ENCODE measurements around the gene GABARAP. TPM values are rescaled to one million over a fixed set of nuclear protein-coding genes. Genes with fewer than 3 reads are reported as not detected.
"Not testable (repeated sequence)": the region's sequence is repeated elsewhere in the genome, so short reads cannot be mapped to it uniquely, and the experiment has no call there.

GABARAP gene
- total RNA-seq, 2 donors from 2014 or later: 431 to 505 TPM

GRCh38 chr17:7243838-7244237, 1.6 kb upstream of the GABARAP start:
- DNase-seq; ATAC-seq; intact Hi-C loops (cut with DNase I, micrococcal nuclease): not testable (repeated sequence)

- ATAC-seq: no peak
Measured at GRCh38 chr17:7243453-7243729, 1.1 kb upstream of the GABARAP start.

GRCh38 chr17:7242717-7243452, 636 bp upstream of the GABARAP start:
- DNase-seq (peak; percentile 96 to 99), ATAC-seq (peak; percentile 59)
- intact Hi-C loops (cut with DNase I, micrococcal nuclease): no loop called here

More at GRCh38 chr17:7243453-7243729, 1.1 kb upstream of the GABARAP start:
- DNase-seq: no peak
- intact Hi-C loops (cut with DNase I, micrococcal nuclease): no loop called here

- ATAC-seq (no peak), DNase-seq (peak in 1 of 2 donors; percentile 23)
- intact Hi-C loops (cut with DNase I, micrococcal nuclease): no loop called here
Measured at GRCh38 chr17:7241090-7241733, 1.0 kb downstream of the GABARAP start.

- ATAC-seq: no peak
- DNase-seq: no peak
- intact Hi-C loops (cut with DNase I, micrococcal nuclease): no loop called here
Measured at GRCh38 chr17:7240375-7240774, 1.9 kb downstream of the GABARAP start.

GRCh38 chr17:7239091-7240027, 2.9 kb downstream of the GABARAP start, which contains the start of gene PHF23:
Gene PHF23 (minus strand): TSS chr17:7239457. CDS start chr17:7239279, 178 bp downstream.
- ATAC-seq: peak; percentile 62
- intact Hi-C loops (cut with DNase I, micrococcal nuclease): no loop called here
- DNase-seq: peak; percentile 98 to 100

- no peak for ATAC-seq
- DNase-seq: peak in 1 of 2 donors; percentile 54
- intact Hi-C loops (cut with DNase I, micrococcal nuclease): no loop called here
Measured at GRCh38 chr17:7238420-7239090, 3.7 kb downstream of the GABARAP start.

- ATAC-seq (peak; percentile 28), DNase-seq (peak; percentile 90 to 94)
- intact Hi-C loops (cut with DNase I, micrococcal nuclease): no loop called here
Measured at GRCh38 chr17:7237761-7238419, 4.4 kb downstream of the GABARAP start.

GRCh38 chr17:7237266-7237760, 4.9 kb downstream of the GABARAP start:
- ATAC-seq (no peak), DNase-seq (no peak)
- intact Hi-C loops (cut with DNase I, micrococcal nuclease): no loop called here

- ATAC-seq (no peak), DNase-seq (no peak)
- intact Hi-C loops (cut with DNase I, micrococcal nuclease): no loop called here
Measured at GRCh38 chr17:7236808-7237207, 5.4 kb downstream of the GABARAP start.

- no peak for DNase-seq
- no peak for ATAC-seq
- intact Hi-C loops (cut with DNase I, micrococcal nuclease): no loop called here
Measured at GRCh38 chr17:7235693-7236665, 6.3 kb downstream of the GABARAP start.

- ATAC-seq (peak; percentile 61), DNase-seq (peak; percentile 97 to 98)
- intact Hi-C loops (cut with DNase I, micrococcal nuclease): no loop called here
Measured at GRCh38 chr17:7234083-7234951, 7.9 kb downstream of the GABARAP start, which contains the start of gene DVL2. Gene DVL2 (minus strand): TSS chr17:7234517. CDS start chr17:7234262, 255 bp downstream.

- intact Hi-C loops (cut with DNase I, micrococcal nuclease): no loop called here
- DNase-seq (no peak), ATAC-seq (peak; percentile 12)
Measured at GRCh38 chr17:7233701-7234082, 8.6 kb downstream of the GABARAP start.

GRCh38 chr17:7232114-7232513, 10.1 kb downstream of the GABARAP start:
- ATAC-seq: no peak
- intact Hi-C loops (cut with DNase I, micrococcal nuclease): no loop called here
- DNase-seq: no peak

- no peak for DNase-seq
- no peak for ATAC-seq
- intact Hi-C loops (cut with DNase I, micrococcal nuclease): no loop called here
Measured at GRCh38 chr17:7229504-7229903, 12.7 kb downstream of the GABARAP start.

GRCh38 chr17:7228920-7229319, 13.3 kb downstream of the GABARAP start:
- DNase-seq (no peak), ATAC-seq (no peak)
- intact Hi-C loops (cut with DNase I, micrococcal nuclease): no loop called here
